WTC11 (cell line): ENCODE results near the gene SPOCK2. TPM values are rescaled to one million over a fixed set of nuclear protein-coding genes. Genes with fewer than 3 reads are reported as not detected.

ENCODE experiments used
- ATAC-seq: fragments of 200-7000 bp; cut with Tn5 transposase; 2 replicates; pipeline ENCODE4 v1.10.0; 2021; ENCODE audit warnings: mild to moderate bottlenecking, moderate library complexity
- CTCF ChIA-PET: fragments of 300-600 bp; sonication (Branson Sonifier 250); formaldehyde crosslinking; loops from one replicate; lab custom pipeline; 2021; ENCODE audit warnings: antibody characterized with exemption; lab: Charles Lee
- POLR2A ChIA-PET: fragments of 350-600 bp; sonication (Branson Sonifier 250); formaldehyde crosslinking; loops from one replicate; lab custom pipeline; 2021; ENCODE audit warnings: antibody characterized with exemption; lab: Charles Lee
- DNase-seq: peaks from one replicate; pipeline ENCODE4 v3.0.0; 2021; ENCODE audit warnings: low spot score
- H3K27ac Mint-ChIP-seq: 2 replicates; pipeline ENCODE4 v1.8.0; 2021; ENCODE audit warnings: mixed read lengths
- H3K27me3 Mint-ChIP-seq: 2 replicates; pipeline ENCODE4 v1.8.0; 2021; ENCODE audit warnings: low read depth, mild to moderate bottlenecking, moderate library complexity, mixed read lengths
- H3K36me3 Mint-ChIP-seq: 2 replicates; pipeline ENCODE4 v1.8.0; 2021; ENCODE audit warnings: mixed read lengths
- H3K4me1 Mint-ChIP-seq: 2 replicates; pipeline ENCODE4 v1.8.0; 2022; ENCODE audit warnings: mixed read lengths
- H3K4me3 Mint-ChIP-seq: 2 replicates; pipeline ENCODE4 v1.8.0; 2021; ENCODE audit warnings: mild to moderate bottlenecking, moderate library complexity, mixed read lengths
- H3K9me3 Mint-ChIP-seq: 2 replicates; pipeline ENCODE4 v1.8.0; 2021; ENCODE audit warnings: mixed read lengths
- ATF1 ChIP-seq: sonication (generic); formaldehyde crosslinking; IDR thresholded peaks from 2 replicates; pipeline ENCODE4 v1.8.1; 2023; ENCODE audit warnings: mild to moderate bottlenecking, moderate library complexity, missing genetic modification reagents
- E2F1 ChIP-seq: sonication (generic); formaldehyde crosslinking; IDR thresholded peaks from 2 replicates; pipeline ENCODE4 v1.8.0; 2022; ENCODE audit warnings: mild to moderate bottlenecking, missing genetic modification reagents
- ETV6 ChIP-seq: sonication (generic); formaldehyde crosslinking; IDR thresholded peaks from 2 replicates; pipeline ENCODE4 v1.8.1; 2022; ENCODE audit warnings: mild to moderate bottlenecking, missing genetic modification reagents
- FOXJ3 ChIP-seq: sonication (generic); formaldehyde crosslinking; IDR thresholded peaks from 2 replicates; pipeline ENCODE4 v1.9.0; 2021; ENCODE audit warnings: missing genetic modification reagents, mild to moderate bottlenecking, borderline replicate concordance
- FOXK1 ChIP-seq: sonication (generic); formaldehyde crosslinking; IDR thresholded peaks from 2 replicates; pipeline ENCODE4 v1.8.0; 2022; ENCODE audit warnings: mild to moderate bottlenecking, moderate library complexity, missing genetic modification reagents
- NFATC4 ChIP-seq: fragments of 250-450 bp; sonication (Bioruptor Pico); IDR thresholded peaks from 2 replicates; pipeline ENCODE4 v1.9.0; 2021; ENCODE audit warnings: mild to moderate bottlenecking
- NFE2L1 ChIP-seq: sonication (generic); formaldehyde crosslinking; IDR thresholded peaks from 2 replicates; pipeline ENCODE4 v1.8.1; 2023; ENCODE audit warnings: missing genetic modification reagents
- NR1H2 ChIP-seq: sonication (generic); formaldehyde crosslinking; IDR thresholded peaks from 2 replicates; pipeline ENCODE4 v1.9.0; 2021; ENCODE audit warnings: mild to moderate bottlenecking, moderate library complexity, missing genetic modification reagents
- TEAD4 ChIP-seq: sonication (generic); formaldehyde crosslinking; IDR thresholded peaks from 2 replicates; pipeline ENCODE4 v1.8.0; 2022; ENCODE audit warnings: mild to moderate bottlenecking, missing genetic modification reagents
- USF2 ChIP-seq: sonication (generic); formaldehyde crosslinking; IDR thresholded peaks from 2 replicates; pipeline ENCODE4 v1.8.1; 2023; ENCODE audit warnings: mild to moderate bottlenecking, missing genetic modification reagents, moderate library complexity
- ZBTB21 ChIP-seq: sonication (generic); formaldehyde crosslinking; IDR thresholded peaks from 2 replicates; pipeline ENCODE4 v1.8.1; 2023; ENCODE audit warnings: mild to moderate bottlenecking, missing genetic modification reagents, borderline replicate concordance
- ZNF121 ChIP-seq: sonication (generic); formaldehyde crosslinking; IDR thresholded peaks from 2 replicates; pipeline ENCODE4 v1.8.0; 2023; ENCODE audit warnings: missing genetic modification reagents
- ZNF138 ChIP-seq: sonication (generic); formaldehyde crosslinking; conservative IDR thresholded peaks from 2 replicates; pipeline ENCODE4 v1.8.1; 2022; ENCODE audit warnings: mild to moderate bottlenecking, moderate library complexity, missing genetic modification reagents
- ZNF232 ChIP-seq: sonication (generic); formaldehyde crosslinking; IDR thresholded peaks from 2 replicates; pipeline ENCODE4 v1.8.0; 2022; ENCODE audit warnings: mild to moderate bottlenecking, missing genetic modification reagents
- ZNF263 ChIP-seq: sonication (generic); formaldehyde crosslinking; IDR thresholded peaks from 2 replicates; pipeline ENCODE4 v1.8.1; 2022; ENCODE audit warnings: low read depth, mild to moderate bottlenecking, moderate library complexity, missing genetic modification reagents
- total RNA-seq: library from RNA; stranded (reverse); gene quantifications from 3 replicates; pipeline ENCODE4 v1.2.3, GENCODE V29; 2021
- TF ChIP-seq, protein P1 (sequence below): sonication (generic); formaldehyde crosslinking; IDR thresholded peaks from 2 replicates; pipeline ENCODE4 v1.8.0; 2022; ENCODE audit warnings: missing genetic modification reagents
- TF ChIP-seq, protein P2 (sequence below): sonication (generic); formaldehyde crosslinking; IDR thresholded peaks from 2 replicates; pipeline ENCODE4 v1.8.1; 2022; ENCODE audit warnings: low read depth, missing genetic modification reagents, borderline replicate concordance
- TF ChIP-seq, protein P3 (sequence below): sonication (generic); formaldehyde crosslinking; IDR thresholded peaks from 2 replicates; pipeline ENCODE4 v1.8.0; 2023; ENCODE audit warnings: missing genetic modification reagents
- TF ChIP-seq, protein P4 (sequence below): fragments of 250-450 bp; sonication (Bioruptor Pico); IDR thresholded peaks from 2 replicates; pipeline ENCODE4 v1.9.0; 2021; ENCODE audit warnings: mild to moderate bottlenecking
- TF ChIP-seq, protein P5 (sequence below): sonication (generic); formaldehyde crosslinking; conservative IDR thresholded peaks from 2 replicates; pipeline ENCODE4 v1.8.1; 2022; ENCODE audit warnings: mild to moderate bottlenecking, missing genetic modification reagents

Gene SPOCK2
- total RNA-seq, 1 experiment from 2014 or later, result 4.7 TPM

DNA sequence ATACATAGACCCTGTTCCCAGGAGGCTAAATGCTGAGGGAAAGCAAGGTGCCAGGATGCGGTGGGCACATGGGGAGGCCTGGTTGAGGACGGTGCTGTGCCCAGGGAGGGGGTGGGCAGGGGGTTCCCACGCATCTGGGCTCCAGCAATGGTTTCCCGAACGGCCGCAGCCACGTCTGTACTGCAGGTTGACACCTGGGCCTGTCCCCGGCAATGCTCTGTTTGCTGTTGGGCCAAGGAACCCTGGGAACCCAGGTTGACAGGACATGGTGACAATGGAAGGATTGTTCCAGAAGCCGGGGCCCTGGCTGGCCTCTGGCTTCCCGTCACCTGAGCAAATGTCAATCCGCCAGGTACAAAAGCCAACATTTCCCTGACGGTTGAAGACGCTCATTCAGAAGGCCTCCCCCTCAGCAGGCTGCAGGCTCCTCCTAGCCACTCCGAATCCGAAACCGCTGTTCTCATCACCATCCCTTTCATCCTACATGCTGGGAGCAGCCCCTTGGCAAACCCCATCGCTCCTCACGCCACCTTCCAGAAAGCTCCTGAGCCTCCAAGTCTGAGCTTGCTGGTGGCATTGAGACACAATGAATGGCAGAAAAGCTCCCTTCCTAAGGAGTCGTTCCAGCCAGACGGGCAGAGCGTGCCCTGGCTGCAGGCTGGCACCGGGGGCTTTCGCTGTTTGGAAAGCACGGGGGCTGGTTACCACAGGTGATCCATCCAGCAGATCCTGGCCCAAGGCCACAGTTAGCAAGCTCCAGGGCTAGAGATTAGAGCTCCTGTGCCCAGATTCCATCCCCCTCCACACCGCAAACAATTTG is 31.2 kb downstream of the SPOCK2 start (continued):
- TF ChIP-seq, protein P1, sequence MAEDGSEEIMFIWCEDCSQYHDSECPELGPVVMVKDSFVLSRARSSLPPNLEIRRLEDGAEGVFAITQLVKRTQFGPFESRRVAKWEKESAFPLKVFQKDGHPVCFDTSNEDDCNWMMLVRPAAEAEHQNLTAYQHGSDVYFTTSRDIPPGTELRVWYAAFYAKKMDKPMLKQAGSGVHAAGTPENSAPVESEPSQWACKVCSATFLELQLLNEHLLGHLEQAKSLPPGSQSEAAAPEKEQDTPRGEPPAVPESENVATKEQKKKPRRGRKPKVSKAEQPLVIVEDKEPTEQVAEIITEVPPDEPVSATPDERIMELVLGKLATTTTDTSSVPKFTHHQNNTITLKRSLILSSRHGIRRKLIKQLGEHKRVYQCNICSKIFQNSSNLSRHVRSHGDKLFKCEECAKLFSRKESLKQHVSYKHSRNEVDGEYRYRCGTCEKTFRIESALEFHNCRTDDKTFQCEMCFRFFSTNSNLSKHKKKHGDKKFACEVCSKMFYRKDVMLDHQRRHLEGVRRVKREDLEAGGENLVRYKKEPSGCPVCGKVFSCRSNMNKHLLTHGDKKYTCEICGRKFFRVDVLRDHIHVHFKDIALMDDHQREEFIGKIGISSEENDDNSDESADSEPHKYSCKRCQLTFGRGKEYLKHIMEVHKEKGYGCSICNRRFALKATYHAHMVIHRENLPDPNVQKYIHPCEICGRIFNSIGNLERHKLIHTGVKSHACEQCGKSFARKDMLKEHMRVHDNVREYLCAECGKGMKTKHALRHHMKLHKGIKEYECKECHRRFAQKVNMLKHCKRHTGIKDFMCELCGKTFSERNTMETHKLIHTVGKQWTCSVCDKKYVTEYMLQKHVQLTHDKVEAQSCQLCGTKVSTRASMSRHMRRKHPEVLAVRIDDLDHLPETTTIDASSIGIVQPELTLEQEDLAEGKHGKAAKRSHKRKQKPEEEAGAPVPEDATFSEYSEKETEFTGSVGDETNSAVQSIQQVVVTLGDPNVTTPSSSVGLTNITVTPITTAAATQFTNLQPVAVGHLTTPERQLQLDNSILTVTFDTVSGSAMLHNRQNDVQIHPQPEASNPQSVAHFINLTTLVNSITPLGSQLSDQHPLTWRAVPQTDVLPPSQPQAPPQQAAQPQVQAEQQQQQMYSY, result no peak
- TF ChIP-seq ATF1 (CRISPR knock-in tag), result no peak

- POLR2A ChIA-PET, result no interaction called here
Observed at GRCh38 chr10:72056113-72056512, 32.2 kb downstream of the SPOCK2 start.

GRCh38 chr10:72053690-72054089 is 34.7 kb downstream of the SPOCK2 start:
- Mint-ChIP-seq H3K27me3 (peaks cover 3% of the 10 kb centered on the region; the same call in 1 of the 2 replicates), H3K9me3 (peaks cover 7% of the 10 kb centered on the region), H3K4me3 (no peak overlapping the region), H3K27ac (no peak overlapping the region), H3K4me1 (peaks cover 4% of the 10 kb centered on the region; the same call in 1 of the 2 replicates), H3K36me3 (no peaks in the 10 kb centered on the region)
- DNase-seq (no peak), ATAC-seq (no peak)
- TF ChIP-seq ZNF138 (CRISPR knock-in tag), result no peak
- no peak for TF ChIP-seq TEAD4 (CRISPR knock-in tag)
- TF ChIP-seq ZNF232 (CRISPR knock-in tag), result no peak
- TF ChIP-seq USF2 (CRISPR knock-in tag), result no peak
- no peak for TF ChIP-seq ETV6 (CRISPR knock-in tag)
- POLR2A ChIA-PET, result no interaction called here
- CTCF ChIA-PET, result interaction anchor here (0.5 to 1.7 kb wide), 4 partner anchors 14 to 283 kb away, joined by 3 to 4 read pairs (median 4); no protein-coding TSS in a partner anchor

More at GRCh38 chr10:72056113-72056512, 32.2 kb downstream of the SPOCK2 start:
- no peak for TF ChIP-seq FOXK1
- TF ChIP-seq, all 79 proteins: peak for 0
- Mint-ChIP-seq H3K4me1 (peaks cover 11% of the 10 kb centered on the region), H3K27ac (no peak overlapping the region), H3K36me3 (no peaks in the 10 kb centered on the region), H3K9me3 (no peaks in the 10 kb centered on the region), H3K4me3 (no peak overlapping the region), H3K27me3 (no peaks in the 10 kb centered on the region; the same call in 1 of the 2 replicates)
- CTCF ChIA-PET, result interaction anchor here (1.7 to 2.2 kb wide), 2 partner anchors 7 to 11 kb away, joined by 5 to 15 read pairs; no protein-coding TSS in a partner anchor
- no peak for ATAC-seq
- DNase-seq, result no peak

DNA sequence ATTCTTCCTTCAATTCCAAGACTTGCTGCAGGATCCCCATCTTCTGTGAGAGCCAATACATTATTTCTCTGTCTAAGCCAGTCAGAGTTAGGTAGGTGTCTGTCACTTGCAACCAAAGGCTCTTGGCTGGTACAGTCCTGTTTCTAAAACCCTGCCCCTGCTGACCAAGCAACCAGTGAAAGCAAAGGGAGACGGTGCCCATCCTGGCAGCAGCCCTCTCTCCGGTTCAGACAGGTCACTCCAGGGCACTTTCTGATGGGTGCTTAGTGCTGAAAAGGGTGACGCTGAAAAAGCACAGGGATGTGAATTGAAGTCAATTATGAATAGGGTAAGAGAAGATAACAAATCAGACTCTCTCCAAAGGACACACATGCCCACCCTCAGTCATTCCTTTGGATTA is 37.5 kb downstream of the SPOCK2 start:
- peaks cover 7% of the 10 kb centered on the region for H3K9me3 Mint-ChIP-seq
- no peak overlapping the region for H3K27ac Mint-ChIP-seq
- ATAC-seq (no peak), DNase-seq (no peak)
- peaks cover 7% of the 10 kb centered on the region for H3K4me1 Mint-ChIP-seq
- H3K4me3 Mint-ChIP-seq, result no peak overlapping the region
- H3K36me3 Mint-ChIP-seq, result no peaks in the 10 kb centered on the region
- POLR2A ChIA-PET, result no interaction called here
- H3K27me3 Mint-ChIP-seq, result peaks cover 3% of the 10 kb centered on the region; the same call in 1 of the 2 replicates
- CTCF ChIA-PET, result interaction anchor here (0.9 to 4.3 kb wide), 6 partner anchors 10 to 214 kb away, joined by 3 to 84 read pairs (median 44); no protein-coding TSS in a partner anchor
- no peak for TF ChIP-seq ZNF121 (CRISPR knock-in tag)
- TF ChIP-seq, protein P2, sequence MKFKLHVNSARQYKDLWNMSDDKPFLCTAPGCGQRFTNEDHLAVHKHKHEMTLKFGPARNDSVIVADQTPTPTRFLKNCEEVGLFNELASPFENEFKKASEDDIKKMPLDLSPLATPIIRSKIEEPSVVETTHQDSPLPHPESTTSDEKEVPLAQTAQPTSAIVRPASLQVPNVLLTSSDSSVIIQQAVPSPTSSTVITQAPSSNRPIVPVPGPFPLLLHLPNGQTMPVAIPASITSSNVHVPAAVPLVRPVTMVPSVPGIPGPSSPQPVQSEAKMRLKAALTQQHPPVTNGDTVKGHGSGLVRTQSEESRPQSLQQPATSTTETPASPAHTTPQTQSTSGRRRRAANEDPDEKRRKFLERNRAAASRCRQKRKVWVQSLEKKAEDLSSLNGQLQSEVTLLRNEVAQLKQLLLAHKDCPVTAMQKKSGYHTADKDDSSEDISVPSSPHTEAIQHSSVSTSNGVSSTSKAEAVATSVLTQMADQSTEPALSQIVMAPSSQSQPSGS (CRISPR knock-in tag), result no peak
- TF ChIP-seq NFE2L1 (CRISPR knock-in tag), result no peak
- no peak for TF ChIP-seq E2F1 (CRISPR knock-in tag)
- TF ChIP-seq, protein P3, sequence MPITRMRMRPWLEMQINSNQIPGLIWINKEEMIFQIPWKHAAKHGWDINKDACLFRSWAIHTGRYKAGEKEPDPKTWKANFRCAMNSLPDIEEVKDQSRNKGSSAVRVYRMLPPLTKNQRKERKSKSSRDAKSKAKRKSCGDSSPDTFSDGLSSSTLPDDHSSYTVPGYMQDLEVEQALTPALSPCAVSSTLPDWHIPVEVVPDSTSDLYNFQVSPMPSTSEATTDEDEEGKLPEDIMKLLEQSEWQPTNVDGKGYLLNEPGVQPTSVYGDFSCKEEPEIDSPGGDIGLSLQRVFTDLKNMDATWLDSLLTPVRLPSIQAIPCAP (CRISPR knock-in tag), result no peak
- TF ChIP-seq NFATC4 (CRISPR knock-in tag), result no peak
- no peak for TF ChIP-seq ZBTB21 (CRISPR knock-in tag)
- TF ChIP-seq, protein P4, sequence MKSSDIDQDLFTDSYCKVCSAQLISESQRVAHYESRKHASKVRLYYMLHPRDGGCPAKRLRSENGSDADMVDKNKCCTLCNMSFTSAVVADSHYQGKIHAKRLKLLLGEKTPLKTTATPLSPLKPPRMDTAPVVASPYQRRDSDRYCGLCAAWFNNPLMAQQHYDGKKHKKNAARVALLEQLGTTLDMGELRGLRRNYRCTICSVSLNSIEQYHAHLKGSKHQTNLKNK, result no peak
- TF ChIP-seq ATF1 (CRISPR knock-in tag), result no peak
- TF ChIP-seq, protein P5, sequence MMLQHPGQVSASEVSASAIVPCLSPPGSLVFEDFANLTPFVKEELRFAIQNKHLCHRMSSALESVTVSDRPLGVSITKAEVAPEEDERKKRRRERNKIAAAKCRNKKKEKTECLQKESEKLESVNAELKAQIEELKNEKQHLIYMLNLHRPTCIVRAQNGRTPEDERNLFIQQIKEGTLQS (CRISPR knock-in tag), result no peak
- TF ChIP-seq NR1H2 (CRISPR knock-in tag), result no peak
- TF ChIP-seq FOXJ3, result no peak
- TF ChIP-seq ZNF263, result no peak
